Measurements from ENCODE around the gene ZNF425.
A peak's percentile ranks its signal among the peaks of the same experiment; 100 is the strongest.
"Not testable (repeated sequence)": the region's sequence is repeated elsewhere in the genome, so short reads cannot be mapped to it uniquely, and the experiment has no call there.

ZNF425 gene

GRCh38 chr7:149147072-149147751 is 21.1 kb upstream of the ZNF425 start, which contains the start of gene ZNF398:
ZNF398 (plus strand) TSS chr7:149147453; CDS start chr7:149147743, 290 bp downstream.
- peak; percentile 69 for TF ChIP-seq CTCF (IDR thresholded peaks at IDR 0.05; ENCODE audit: extremely low read depth, insufficient read depth, missing control alignments)
- in situ Hi-C loops (cut with MboI; ENCODE audit: low pct_unique_long_range_greater_than_20kb, low sequenced_read_pairs, unreplicated experiment): no loop called here
- DNase-seq (ENCODE audit: low spot score): peak; percentile 95

- no peak for DNase-seq (ENCODE audit: low spot score)
- TF ChIP-seq CTCF (IDR thresholded peaks at IDR 0.05; ENCODE audit: extremely low read depth, insufficient read depth, missing control alignments): no peak
- in situ Hi-C loops (cut with MboI; ENCODE audit: low pct_unique_long_range_greater_than_20kb, low sequenced_read_pairs, unreplicated experiment): no loop called here
Measured at GRCh38 chr7:149145031-149145845, 19.1 kb upstream of the ZNF425 start.

DNA sequence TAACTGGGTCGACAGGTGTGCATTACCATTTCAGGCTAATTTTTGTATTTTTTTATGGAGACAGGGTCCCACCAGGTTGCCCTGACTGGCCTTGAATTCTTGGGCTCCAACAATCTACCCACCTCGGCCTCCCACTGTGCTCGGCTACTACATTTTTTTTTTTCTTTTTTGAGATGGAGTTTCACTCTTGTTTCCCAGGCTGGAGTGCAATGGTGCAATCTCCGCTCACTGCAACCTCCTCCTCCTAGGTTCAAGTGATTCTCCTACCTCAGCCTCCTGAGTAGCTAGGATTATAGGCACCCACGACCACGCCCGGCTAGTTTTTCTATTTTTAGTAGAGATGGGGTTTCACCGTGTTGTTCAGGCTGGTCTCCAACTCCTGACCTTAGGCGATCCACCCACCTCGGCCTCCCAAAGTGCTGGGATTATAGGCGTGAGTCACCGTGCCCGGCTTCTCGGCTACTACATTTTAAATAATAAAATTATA is 18.4 kb upstream of the ZNF425 start:
- DNase-seq (ENCODE audit: low spot score); in situ Hi-C loops (cut with MboI; ENCODE audit: low pct_unique_long_range_greater_than_20kb, low sequenced_read_pairs, unreplicated experiment): not testable (repeated sequence)

GRCh38 chr7:149141893-149142292 is 15.8 kb upstream of the ZNF425 start:
- no peak for TF ChIP-seq CTCF (IDR thresholded peaks at IDR 0.05; ENCODE audit: extremely low read depth, insufficient read depth, missing control alignments)
- in situ Hi-C loops (cut with MboI; ENCODE audit: low pct_unique_long_range_greater_than_20kb, low sequenced_read_pairs, unreplicated experiment): no loop called here

GRCh38 chr7:149140831-149141230 is 14.7 kb upstream of the ZNF425 start:
- TF ChIP-seq CTCF (IDR thresholded peaks at IDR 0.05; ENCODE audit: extremely low read depth, insufficient read depth, missing control alignments): no peak
- DNase-seq (ENCODE audit: low spot score): no peak
- in situ Hi-C loops (cut with MboI; ENCODE audit: low pct_unique_long_range_greater_than_20kb, low sequenced_read_pairs, unreplicated experiment): no loop called here

More at GRCh38 chr7:149141893-149142292, 15.8 kb upstream of the ZNF425 start:
- no peak for DNase-seq (ENCODE audit: low spot score)

GRCh38 chr7:149136118-149136517 is 10.0 kb upstream of the ZNF425 start:
- DNase-seq (ENCODE audit: low spot score): no peak
- no peak for TF ChIP-seq CTCF (IDR thresholded peaks at IDR 0.05; ENCODE audit: extremely low read depth, insufficient read depth, missing control alignments)
- in situ Hi-C loops (cut with MboI; ENCODE audit: low pct_unique_long_range_greater_than_20kb, low sequenced_read_pairs, unreplicated experiment): no loop called here

Data from GM13977 (cell line).